Right renal cortex interstitium (tissue), 3 donors: ENCODE data around the gene HES7. TPM values are rescaled to one million over a fixed set of nuclear protein-coding genes. Genes with fewer than 3 reads are reported as not detected.
"Not testable (repeated sequence)": the region's sequence is repeated elsewhere in the genome, so short reads cannot be mapped to it uniquely, and the experiment has no call there.

Source experiments
- DNase-seq, 3 donors: peaks; one replicate each; pipeline ENCODE4 v3.0.0-alpha.2; 2013; ENCODE audit warnings: low read depth in 3 of 3, low spot score in 2 of 3
- polyA plus RNA-seq, 3 donors: library from polyadenylated mRNA; unstranded; fragments of 120-200 nt; gene quantifications; one replicate each; pipeline ENCODE4 v1.2.1, GENCODE V29; 2013; ENCODE audit not compliant: insufficient read length in 3 of 3

HES7 gene
- polyA plus RNA-seq = not detected

DNA sequence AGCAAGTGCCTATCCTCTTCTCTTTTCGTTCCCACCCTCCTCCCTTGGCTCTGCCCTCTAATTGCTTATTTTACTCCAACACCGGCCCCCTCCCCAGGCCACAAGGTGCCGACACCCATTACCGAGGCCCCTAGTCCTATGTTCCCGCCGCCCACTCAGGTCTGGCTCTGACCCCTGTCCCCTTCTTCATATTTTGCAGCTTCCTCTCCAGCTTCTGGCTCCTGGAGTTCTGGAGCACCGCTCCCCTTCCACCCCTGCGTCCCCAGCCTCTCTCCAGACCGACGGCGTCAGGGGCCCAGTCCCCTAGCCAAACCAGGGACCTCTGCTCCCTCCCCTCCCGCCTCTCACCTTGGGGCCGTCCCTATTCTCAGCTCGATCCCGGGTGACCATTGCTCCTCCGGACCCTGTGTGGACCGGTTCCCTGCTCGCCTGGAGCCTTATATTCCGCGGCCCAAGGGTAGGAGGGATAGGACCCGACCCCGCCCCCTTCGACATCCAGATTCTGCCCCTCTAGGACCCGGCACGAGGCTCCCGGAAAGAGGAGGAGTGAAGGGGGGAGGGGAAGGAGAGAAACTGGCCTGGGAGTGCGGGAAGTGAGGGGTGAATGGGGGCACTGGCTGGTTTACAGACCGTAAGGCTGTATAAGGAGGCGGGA lies at the start of gene HES7:
Gene HES7, minus strand, starts transcription at position 412 of the 655 bp plus-strand sequence. Its CDS starts 22 bp downstream, at position 390.
- no peak for DNase-seq

DNA sequence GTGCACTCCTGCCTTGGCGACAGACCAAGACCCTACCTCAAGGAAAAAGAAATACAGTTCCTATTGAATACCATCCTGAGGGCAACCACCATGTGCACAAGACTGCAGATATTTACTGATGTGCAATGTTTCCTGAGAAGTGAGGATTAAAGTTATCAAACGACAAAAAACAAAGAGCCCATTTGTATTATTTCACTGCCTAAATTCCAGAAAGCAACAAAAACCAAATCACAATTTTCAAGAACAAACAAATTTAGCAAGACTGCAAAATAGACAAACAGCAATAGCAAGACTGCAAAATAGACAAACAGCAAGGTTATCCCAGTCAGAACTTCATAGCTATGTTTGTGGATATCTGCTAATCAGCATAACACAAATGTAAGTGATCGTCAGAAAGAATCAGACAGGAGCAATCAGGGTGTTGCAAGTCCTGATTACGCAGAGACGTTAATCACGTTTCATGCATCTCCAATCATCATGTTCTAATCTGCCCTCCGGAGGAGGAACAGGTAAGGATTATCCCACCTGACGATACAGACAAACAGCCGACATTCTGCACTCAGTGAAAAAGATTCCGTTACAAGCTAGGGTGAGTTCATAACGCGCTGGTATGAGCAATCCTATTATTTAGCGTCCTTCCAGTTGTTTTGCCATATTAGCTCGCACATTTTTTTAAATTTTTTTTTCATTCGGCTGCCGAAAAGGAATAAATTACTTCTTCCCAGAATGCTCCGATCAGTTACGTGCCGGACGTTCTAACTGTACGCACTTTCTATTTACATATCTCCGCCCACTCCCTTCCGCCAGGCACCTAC lies 49.4 kb upstream of the HES7 start:
- DNase-seq = peak in 1 of 3 donors; percentile 93

DNA sequence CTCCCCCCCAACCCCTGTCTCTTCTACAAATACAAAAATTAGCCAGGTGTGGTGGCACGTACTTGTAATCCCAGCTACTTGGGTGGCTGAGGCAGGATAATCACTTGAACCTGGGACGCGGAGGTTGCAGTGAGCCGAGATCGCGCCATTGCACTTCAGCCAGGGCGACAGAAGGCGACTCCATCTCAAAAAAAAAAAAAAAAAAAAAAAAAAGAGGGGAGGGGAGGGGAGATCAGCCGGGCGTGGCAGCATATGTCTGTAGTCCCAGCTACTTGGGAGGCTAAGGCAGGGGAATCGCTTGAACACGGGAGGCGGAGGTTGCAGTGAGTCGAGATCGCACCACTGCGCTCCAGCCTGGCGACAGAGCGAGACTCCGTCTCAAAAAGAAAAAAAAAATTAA lies 46.3 kb upstream of the HES7 start:
- not testable (repeated sequence) for DNase-seq

DNA sequence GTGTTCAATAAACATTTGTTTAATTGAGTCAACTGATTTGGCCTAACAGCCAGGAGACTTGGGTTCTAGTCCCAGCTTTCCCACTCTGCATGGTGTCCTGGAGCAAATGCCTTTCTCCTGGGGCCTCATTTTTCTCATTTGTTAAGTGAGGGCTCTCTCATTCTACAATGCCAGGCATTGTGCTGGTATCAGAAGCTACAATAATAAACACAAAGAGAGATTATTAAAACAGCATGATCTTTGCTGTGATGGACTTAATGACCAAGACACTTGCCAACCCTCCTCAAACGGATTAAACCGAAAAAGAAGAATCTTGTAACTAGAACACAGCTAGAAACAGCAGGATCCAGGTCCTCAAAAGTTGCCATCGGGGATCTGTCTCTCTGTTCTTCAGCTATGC lies 43.6 kb upstream of the HES7 start:
- no peak for DNase-seq

DNA sequence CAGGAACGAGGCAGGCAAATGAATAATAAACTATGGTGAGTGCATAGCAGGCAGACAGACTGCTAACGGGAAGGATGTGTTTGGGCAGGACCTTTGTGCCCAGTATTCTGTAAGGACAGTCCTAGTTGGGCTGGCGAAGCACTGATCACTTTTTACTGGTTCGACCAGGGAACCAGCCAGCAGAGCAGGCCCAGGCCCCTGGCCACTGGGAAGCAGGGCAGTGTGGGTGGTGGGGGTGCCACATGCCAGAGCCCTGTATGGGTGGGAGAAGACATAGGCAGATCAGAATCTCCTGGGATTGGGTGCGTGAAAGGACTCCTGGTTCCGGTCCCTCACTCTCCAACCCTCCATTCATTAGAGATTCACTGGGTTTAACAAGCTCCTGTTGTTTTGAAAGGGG lies 42.8 kb upstream of the HES7 start:
- no peak for DNase-seq

DNA sequence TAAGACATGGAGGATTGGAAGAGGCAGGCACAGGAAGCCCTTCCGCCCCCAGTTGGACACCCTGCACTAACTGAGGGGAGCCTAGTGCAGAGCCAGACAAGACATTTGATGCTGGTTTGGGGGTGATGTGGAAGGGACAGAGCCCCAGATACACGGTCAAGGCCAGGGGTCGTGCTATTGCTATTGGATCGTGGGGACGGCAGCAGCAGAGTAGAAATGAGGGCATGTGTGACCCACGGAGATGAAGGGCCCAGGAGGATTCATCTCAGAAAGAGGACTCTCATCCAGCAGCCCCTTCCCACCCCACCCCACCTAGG lies 40.9 kb upstream of the HES7 start:
- DNase-seq = no peak

DNA sequence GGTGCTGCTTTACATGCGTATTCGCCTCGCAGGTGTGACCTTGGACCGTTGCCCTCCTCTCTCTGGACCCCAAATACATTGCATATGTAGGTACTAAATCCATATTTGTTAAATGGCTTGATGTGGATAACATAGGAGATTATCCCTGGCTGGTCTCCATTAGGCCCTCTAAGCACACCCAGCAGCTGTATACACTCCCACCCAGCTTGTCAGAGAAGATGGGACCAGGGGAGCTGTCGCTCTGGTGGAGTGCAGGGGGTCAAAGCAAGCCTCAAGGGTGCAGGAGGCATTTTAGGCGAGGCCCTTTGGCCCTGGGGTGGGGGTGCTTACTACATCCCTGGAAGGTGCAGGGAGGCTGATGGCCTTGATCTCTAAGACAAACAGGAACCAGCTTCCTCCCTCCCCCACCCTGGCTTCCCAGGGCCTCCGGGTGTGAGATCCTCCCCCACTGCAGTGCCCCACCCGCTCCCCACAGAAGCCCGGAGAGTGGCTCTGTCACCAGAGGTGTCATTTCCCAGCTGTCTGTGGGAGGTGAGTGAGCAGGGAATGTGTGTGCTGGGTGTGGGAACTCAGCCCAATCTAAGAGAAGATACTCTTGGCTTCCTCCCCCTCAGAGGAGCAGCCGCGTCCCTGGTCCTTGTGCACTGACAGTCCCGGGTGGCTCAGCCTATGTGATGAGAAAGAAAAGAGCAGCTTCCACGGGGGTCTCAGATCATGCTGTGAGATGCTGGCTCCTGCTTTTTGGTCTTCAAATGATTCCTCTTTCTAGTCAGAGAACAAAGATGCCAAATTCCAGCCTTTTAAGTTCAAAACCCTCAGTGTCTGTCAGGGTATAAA lies 40.3 kb upstream of the HES7 start:
- DNase-seq = no peak

DNA sequence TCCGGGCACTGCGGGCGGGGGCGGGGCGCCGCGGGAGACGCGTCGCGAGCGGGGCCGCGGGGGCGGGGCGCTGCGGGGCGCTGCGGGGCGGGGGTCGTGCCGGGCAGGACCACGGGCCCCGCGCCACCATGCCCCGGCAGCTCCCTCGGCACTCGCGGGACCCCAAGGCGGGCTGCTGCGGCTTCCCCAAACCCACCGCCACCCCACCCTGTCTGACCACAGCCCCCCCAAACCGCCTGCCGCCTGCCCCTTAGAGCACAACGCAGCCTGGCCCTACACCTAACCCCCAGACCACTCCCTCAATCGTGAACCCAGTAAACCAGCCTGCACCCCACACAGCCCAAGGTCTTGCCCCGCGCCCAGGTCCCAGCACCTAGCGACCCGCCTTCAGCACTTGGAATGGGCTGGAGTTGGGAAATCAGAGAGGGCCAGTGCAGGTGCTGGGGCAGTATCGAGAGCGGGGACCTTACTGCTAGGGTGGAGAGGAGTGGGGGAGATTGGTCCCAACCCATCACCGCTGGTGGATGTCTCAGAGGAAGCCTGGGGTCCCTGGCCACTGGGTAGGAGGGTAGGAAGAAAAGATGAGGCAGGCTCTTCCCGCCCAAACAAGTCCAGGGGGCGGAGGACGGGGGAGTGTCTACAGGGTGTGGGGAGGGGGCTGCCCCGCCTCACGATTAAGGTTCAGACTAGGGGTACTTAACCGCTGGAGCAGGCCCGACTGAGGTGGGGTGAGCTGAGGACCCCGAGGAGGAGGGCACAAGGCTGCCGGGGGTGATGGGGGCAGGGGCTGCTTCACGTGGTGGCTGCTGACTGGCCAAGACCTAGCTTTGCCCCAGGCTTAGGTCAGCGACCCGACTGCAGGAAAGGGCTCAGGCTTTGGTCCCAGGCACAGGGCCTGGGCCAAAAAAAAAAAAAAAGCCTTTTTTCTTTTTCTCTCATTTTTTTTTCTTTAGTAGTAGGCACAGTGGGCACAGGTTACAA lies 39.4 kb upstream of the HES7 start:
- no peak for DNase-seq

DNA sequence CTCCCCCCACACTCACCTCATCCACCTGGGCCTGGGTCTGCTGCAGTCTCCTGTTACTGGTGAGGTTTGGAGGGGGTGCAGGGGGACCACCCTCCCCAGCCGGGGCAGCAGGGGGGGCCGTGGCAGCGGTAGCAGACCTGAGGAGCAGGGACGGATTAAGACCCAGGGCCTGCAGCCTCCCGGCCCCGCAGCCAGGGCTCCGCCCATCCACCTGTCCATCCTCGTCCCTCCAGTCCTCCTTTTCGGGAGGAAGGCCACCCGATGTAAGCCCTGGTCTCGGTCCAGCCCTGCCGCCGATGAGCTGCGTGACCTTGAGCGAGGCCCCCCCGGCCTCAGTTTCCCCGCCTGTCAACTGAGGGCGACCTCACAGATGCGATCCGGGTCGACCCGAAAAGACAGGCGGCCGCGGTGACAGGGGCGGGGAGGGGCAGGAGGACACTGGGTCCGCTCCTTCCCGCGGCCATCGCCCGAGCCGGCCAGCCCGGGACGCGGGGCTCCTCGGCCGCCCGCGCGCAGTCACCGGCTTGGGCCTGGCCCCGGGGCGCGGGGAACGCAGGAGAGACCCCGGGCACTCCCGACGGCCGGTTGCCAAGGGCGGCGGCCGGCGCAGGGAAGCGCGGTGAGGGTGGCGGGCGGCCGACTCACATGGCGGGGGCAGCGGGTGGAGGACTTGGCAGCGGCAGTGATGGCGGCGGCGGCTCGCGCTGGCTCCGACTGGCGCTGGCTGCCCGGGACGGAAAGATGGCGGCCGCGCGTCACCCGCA lies 38.5 kb upstream of the HES7 start, which contains the start of gene VAMP2:
Gene VAMP2, minus strand, starts transcription at position 716 of the 764 bp plus-strand sequence. Its CDS starts 69 bp downstream, at position 647.
- no peak for DNase-seq

DNA sequence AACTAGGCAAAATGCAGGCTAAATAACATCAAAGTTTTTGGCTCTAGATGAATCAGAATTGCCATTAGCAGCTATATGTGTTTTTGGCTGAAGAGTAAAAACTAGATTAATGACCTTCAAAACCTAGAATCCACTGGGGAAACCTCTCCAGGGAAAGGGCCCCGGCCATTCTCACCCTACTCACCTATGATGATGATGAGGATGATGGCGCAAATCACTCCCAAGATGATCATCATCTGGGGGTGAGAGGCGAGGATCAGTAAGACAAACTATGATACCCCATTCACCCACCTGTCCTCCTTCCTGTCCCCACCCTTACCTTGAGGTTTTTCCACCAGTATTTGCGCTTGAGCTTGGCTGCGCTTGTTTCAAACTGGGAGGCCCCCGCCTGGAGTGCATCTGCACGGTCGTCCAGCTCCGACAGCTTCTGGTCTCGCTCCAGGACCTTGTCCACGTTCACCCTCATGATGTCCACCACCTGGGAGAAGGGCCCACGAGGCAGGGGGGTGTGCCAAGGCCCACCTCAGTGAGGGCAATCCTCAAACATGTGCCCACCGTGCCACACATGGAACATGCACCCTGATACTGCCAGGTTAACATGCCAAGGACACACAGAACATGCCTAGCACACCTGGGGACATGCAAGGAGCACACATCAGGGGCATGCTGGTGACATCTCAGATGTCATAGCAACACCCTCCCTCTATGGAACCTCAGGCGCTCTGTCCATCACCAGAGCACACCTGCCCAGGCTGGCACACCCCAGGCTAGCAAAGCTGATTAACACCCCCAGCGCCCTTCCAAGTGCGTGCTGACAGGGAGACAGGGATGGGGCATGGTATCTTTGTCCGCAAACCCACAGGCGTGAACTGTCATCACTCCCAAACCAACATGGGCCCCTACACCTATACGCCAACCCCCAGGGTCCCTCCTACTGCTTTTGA lies 37.7 kb upstream of the HES7 start:
- DNase-seq = no peak

DNA sequence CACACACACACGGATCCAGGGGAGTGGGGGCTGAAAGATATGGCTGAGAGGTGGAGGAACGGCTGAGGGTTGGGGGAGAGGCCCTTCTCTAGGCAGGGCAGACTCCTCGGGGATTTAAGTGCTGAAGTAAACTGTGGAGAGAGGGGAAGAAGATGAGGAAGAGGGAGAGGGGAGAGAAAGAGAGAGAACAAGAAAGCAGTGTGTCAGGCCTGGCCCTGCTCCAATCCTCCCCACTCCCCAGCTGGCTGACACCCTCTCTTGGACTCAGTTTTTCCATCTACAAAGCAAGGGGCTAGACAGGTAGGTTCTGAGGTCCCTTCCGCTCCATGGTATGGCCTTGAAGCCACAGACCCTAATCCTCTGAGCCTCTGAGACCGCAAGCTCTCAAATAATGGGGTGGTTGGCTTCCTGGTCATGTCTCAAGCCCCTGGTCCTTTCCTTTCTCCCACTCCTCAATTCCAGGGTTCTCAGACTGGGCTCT lies 36.9 kb upstream of the HES7 start:
- DNase-seq = no peak

DNA sequence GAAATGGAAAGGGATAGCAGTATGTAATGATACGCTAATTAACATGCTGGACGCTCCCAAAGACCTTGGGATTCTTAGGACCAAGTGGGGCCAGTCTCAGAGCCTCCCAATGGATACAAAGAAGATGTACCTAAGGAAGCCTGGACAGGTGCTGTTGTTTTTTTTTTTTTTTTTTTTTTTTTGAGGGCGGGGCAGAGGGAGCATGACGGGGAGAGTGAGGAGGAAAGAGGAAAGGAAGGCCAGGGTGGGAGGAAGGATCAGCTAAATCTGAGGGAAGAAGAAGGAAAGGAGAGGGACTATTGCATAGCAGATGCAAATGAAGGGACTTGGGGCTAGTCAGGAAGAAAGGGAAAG lies 36.3 kb upstream of the HES7 start:
- no peak for DNase-seq

DNA sequence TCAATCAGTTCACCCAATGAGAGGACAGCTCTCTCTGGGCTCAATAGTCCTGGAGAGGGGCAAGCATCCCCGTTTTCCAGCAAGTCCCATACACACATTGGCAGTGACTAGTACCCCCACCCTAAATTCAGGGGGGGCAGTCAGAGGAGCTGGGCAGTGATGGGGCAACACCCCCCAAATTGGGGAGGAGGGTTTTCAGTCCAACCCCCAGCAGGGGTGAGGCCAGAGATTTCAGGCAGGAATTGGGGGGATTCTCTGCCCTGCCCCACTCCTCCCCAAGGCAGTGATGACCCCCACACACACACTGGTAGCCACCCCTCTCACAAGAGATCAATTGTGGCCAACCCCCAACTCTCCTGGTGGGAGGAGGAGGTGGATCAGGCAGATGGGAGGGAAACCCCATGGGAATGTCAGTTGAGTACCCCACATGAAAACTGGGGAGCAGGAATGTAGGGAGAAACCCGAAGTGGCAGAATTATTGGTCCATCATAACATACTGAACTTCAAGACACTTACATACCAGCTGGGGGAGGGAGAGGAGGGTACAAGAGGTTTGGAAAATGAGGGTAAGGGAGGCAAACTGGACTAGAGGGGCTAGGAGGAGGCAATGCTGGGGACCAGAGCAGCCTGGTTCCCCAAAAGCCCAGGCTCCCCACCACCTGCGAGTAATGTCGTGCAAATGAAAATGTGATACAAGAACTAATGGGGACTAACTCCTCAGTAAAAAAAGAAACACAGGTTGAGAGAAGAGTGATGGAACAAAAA lies 35.7 kb upstream of the HES7 start:
- no peak for DNase-seq

DNA sequence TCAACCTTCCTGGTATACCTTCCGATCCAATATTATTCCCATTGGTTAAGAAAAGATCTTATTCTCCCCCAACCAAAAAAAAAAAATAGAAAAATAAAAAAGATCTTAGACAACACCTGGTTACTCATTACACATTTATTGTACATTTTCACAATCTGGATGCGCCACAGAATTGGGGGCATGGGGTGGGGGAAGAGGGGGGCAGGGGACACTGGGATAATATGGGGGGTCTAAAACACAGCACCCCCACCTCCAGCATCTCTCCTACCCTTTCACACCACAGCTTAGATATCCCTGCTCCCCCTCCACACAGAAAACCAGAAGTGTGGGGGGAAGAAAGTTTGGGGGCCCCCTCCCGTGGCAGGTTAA lies 35.1 kb upstream of the HES7 start:
- no peak for DNase-seq

DNA sequence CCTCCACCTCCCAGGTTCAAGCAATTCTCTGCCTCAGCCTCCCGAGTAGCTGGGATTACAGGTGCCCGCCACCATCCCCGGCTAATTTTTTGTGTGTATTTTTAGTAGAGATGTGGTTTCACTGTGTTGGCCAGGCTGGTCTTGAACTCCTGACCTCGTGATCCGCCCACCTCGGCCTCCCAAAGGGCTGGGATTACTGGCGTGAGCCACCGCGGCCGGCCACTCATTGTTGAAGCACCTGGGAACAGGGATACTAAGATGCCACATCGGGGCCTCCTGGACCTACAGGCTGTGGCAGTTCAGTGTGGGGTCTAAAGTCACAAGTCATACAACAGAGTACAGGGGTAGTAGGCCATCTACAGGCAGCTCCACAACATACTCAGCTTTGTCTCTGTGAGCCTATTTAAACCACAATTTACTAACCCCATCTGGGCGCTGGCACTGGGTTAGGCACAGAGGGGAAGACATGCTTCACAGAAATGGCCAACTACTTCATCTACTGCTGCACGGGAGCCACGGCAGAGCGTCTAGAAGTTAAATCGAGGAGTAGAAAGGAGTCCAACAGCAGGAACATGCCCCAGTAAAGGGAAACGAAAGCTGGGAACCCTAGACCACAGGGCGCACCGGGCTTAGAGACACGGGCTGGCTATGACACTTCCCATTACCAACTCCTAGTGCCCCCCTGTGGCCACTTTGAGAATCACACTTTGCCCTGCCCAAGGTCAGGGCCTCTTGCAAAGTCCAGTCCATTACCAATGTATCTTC lies 34.5 kb upstream of the HES7 start:
- DNase-seq = no peak

DNA sequence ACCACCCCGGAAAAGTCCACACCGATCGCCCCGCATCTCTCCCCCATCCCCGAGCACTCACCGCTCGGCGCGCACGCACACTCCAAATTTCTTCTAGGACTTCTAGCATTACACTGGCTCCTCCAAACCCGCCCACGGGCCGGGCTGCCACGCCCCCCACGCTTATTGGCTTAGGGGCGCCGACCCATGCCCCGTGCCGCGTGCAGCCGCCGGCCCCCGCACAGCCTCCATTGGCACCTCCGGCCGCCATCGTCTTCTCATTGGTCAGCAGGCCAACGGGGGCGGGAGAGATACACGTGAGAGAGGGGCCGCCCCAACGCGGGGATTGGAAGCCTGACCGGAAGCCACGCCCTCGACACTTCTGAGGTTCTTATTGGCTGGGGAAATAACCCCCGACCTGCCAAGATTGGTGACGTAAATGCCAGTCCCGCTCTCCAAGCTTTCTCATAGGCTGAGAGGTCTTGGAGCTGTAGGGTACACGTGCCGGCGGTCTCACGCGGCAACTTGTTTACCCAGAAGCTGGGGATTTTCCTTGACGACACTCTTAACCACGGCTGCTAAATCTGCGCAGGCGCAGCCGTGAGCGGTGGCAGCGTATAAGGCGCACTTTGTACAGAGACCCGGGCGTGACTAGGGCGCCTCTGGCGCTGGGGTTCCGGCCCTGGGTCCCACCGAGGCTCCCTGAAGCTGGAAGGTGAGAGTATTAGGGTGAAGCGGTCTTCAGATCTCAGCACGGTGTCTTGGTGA lies 32.5 kb upstream of the HES7 start:
- DNase-seq = peak; percentile 99 to 100 (median 100)
